Measurements from ENCODE around the gene SELENOW.
A peak's percentile ranks its signal among the peaks of the same experiment; 100 is the strongest.
"Not testable (repeated sequence)": the region's sequence is repeated elsewhere in the genome, so short reads cannot be mapped to it uniquely, and the experiment has no call there.

SELENOW gene

DNA sequence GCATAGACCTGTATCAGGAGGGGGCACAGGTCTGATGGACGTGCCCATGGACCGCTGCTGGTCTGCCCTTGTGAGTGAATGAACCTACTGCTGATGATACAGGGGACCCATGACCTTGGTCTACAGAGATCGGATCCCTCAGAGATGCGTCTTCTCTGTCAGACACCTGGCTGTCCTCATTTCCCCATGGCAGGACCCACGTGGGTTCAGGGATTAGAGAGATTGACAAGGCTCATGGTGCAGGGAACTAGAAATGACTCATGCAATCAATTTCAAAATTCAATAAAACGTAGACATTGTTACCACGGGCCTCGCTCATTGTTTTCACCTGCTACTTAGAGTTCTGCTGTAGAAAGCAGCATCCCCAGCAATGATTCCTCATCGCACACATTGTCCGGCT is 26.8 kb downstream of the SELENOW start:
- no peak for DNase-seq (ENCODE audit: extremely low read depth, insufficient read length)
- Histone ChIP-seq H3K4me3 (replicated peaks; ENCODE audit: low read depth, low read length) (no peak overlapping the region), H3K27me3 (replicated peaks; ENCODE audit: control insufficient read depth, insufficient read depth, low read length) (no peaks in the 10 kb centered on the region), H3K36me3 (ENCODE audit: control insufficient read depth, insufficient read depth, low read length) (no peaks in the 10 kb centered on the region)
- TF ChIP-seq, protein P1, sequence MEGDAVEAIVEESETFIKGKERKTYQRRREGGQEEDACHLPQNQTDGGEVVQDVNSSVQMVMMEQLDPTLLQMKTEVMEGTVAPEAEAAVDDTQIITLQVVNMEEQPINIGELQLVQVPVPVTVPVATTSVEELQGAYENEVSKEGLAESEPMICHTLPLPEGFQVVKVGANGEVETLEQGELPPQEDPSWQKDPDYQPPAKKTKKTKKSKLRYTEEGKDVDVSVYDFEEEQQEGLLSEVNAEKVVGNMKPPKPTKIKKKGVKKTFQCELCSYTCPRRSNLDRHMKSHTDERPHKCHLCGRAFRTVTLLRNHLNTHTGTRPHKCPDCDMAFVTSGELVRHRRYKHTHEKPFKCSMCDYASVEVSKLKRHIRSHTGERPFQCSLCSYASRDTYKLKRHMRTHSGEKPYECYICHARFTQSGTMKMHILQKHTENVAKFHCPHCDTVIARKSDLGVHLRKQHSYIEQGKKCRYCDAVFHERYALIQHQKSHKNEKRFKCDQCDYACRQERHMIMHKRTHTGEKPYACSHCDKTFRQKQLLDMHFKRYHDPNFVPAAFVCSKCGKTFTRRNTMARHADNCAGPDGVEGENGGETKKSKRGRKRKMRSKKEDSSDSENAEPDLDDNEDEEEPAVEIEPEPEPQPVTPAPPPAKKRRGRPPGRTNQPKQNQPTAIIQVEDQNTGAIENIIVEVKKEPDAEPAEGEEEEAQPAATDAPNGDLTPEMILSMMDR (IDR thresholded peaks at IDR 0.05; ENCODE audit: insufficient read depth, low read length, poor library complexity, severe bottlenecking), result no peak

DNA sequence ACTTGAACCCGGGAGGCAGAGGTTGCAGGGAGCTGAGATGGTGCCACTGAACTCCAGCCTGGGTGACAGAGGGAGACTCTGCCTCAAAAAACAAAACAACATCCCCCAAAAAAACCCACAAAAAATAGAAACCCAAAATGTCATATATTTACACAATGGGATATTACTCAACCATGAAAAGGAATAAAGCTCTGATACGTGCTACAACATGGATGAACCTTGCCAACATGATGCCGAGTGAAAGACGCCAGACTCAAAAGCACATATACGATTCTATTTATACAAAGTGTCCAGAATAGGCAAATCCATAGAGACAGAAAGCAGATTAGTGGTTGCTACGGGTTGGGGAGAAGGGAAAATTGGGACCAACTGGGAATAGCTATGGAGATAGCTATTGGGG is 27.9 kb downstream of the SELENOW start:
- TF ChIP-seq, protein P1 (IDR thresholded peaks at IDR 0.05; ENCODE audit: insufficient read depth, low read length, poor library complexity, severe bottlenecking), result no peak
- Histone ChIP-seq H3K27me3 (replicated peaks; ENCODE audit: control insufficient read depth, insufficient read depth, low read length) (no peaks in the 10 kb centered on the region), H3K36me3 (ENCODE audit: control insufficient read depth, insufficient read depth, low read length) (no peaks in the 10 kb centered on the region), H3K4me3 (replicated peaks; ENCODE audit: low read depth, low read length) (no peak overlapping the region)
- no peak for DNase-seq (ENCODE audit: extremely low read depth, insufficient read length)

DNA sequence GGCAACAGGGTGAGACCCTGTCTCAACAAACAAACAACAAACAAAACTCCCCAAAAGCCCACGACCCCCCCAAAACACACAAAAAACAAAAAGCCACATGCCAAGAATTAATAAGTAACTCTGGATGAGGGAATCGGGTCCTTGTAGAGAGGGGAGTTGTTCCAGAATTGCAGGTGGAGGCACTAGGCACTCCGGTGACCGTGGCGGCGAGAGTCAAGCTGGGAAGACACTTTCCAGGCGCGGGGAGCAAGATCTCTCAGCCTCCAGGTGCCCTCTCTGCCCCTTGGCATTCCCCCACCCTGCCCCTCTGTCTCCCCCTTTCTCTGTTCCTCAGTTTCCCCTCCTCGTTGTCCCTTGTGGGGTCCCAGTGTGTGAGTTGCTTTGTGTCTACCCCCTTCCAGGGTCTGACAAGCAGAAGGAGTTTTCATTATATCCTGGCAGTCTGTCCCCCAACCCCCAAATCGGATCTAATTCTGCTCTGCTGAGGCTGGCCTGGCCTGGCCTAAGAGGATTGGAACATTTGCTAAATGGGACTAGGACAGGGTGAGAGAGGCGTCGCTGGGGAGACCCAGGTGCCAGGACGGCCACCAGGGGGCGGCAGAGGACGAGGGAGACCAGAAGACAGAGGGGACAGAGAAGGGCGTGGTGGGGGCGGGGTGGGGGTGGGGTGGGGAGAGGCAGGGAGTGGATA is 34.9 kb downstream of the SELENOW start:
- DNase-seq (ENCODE audit: extremely low read depth, insufficient read length), result peak; percentile 56
- TF ChIP-seq, protein P1 (IDR thresholded peaks at IDR 0.05; ENCODE audit: insufficient read depth, low read length, poor library complexity, severe bottlenecking), result peak; percentile 69
- Histone ChIP-seq H3K27me3 (replicated peaks; ENCODE audit: control insufficient read depth, insufficient read depth, low read length) (no peaks in the 10 kb centered on the region), H3K36me3 (ENCODE audit: control insufficient read depth, insufficient read depth, low read length) (no peaks in the 10 kb centered on the region), H3K4me3 (replicated peaks; ENCODE audit: low read depth, low read length) (no peak overlapping the region)

DNA sequence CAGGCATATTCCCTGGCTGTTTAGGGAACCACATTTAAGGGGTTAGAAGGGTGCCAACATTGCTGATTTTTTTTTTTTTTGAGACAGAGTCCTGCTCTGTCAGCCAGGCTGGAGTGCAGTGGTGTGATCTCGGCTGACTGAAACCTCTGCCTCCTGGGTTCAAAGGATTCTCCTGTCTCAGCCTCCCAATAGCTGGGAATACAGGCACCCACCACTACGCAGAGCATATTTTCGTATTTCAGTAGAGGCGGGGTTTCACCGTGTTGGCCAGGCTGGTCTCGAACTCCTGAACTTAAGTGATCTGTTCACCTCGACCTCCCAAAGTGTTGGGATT is 35.5 kb downstream of the SELENOW start:
- no peaks in the 10 kb centered on the region for H3K27me3 ChIP-seq (replicated peaks; ENCODE audit: control insufficient read depth, insufficient read depth, low read length)
- no peaks in the 10 kb centered on the region for H3K36me3 ChIP-seq (ENCODE audit: control insufficient read depth, insufficient read depth, low read length)
- TF ChIP-seq, protein P1 (IDR thresholded peaks at IDR 0.05; ENCODE audit: insufficient read depth, low read length, poor library complexity, severe bottlenecking), result no peak
- DNase-seq (ENCODE audit: extremely low read depth, insufficient read length), result no peak
- H3K4me3 ChIP-seq (replicated peaks; ENCODE audit: low read depth, low read length), result no peak overlapping the region

DNA sequence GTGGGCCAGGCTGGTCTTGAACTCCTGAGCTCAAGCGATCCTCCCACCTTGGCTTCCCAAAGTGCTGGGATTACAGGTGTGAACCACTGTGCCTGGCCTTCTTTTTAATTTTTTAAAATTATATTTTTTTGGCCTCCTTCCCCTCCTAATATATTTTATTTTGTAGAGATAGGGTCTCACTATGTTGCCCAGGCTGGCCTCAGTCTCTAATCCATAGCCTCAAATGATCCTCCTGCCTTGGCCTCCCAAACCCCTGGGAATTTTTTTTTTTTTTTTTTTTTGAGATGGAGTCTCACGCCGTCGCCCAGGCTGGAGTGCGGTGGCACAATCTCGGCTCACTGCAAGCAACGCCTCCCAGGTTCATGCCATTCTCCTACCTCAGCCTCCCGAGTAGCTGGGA is 37.8 kb downstream of the SELENOW start:
- not testable (repeated sequence) for H3K27me3 ChIP-seq (replicated peaks; ENCODE audit: control insufficient read depth, insufficient read depth, low read length); H3K4me3 ChIP-seq (replicated peaks; ENCODE audit: low read depth, low read length); DNase-seq (ENCODE audit: extremely low read depth, insufficient read length); H3K36me3 ChIP-seq (ENCODE audit: control insufficient read depth, insufficient read depth, low read length)

DNA sequence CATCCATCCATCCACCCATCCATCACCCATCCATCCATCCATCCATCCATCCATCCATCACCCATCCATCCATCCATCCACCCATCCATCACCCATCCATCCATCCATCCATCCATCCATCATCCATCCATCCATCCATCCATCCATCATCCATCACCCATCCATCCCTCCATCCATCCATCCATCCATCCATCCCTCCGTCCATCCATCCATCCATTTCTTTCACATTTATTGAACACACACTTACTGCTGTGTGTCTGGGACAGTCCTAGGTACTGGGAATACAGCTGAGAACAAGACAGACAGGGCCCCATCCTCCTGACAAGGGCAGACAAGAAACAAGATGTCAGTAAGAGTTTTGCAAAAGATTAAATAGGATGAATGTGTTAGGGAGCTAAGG is 39.7 kb downstream of the SELENOW start:
- not testable (repeated sequence) for DNase-seq (ENCODE audit: extremely low read depth, insufficient read length); H3K27me3 ChIP-seq (replicated peaks; ENCODE audit: control insufficient read depth, insufficient read depth, low read length); H3K36me3 ChIP-seq (ENCODE audit: control insufficient read depth, insufficient read depth, low read length); H3K4me3 ChIP-seq (replicated peaks; ENCODE audit: low read depth, low read length)

DNA sequence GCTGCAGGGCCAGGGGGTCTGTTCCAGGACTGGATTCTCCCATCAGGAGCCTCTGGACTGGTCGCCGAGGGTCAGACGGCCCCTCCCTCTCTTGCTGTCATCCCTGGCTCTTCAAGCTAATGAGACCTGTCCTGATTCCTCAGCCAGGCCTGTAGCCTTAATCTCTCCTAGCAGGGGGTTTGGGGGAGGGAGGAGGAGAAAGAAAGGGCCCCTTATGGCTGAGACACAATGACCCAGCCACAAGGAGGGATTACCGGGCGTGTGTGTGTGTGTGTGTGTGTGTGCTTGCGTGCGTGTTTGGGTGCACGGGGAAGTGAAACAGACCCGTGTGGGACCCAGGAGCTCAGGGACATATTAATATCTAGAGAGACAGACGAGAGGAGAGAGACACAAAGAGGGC is 41.4 kb downstream of the SELENOW start:
- Histone ChIP-seq H3K27me3 (replicated peaks; ENCODE audit: control insufficient read depth, insufficient read depth, low read length) (peaks cover 3% of the 10 kb centered on the region), H3K36me3 (ENCODE audit: control insufficient read depth, insufficient read depth, low read length) (no peaks in the 10 kb centered on the region), H3K4me3 (replicated peaks; ENCODE audit: low read depth, low read length) (no peak overlapping the region)
- DNase-seq (ENCODE audit: extremely low read depth, insufficient read length), result no peak
- TF ChIP-seq, protein P1 (IDR thresholded peaks at IDR 0.05; ENCODE audit: insufficient read depth, low read length, poor library complexity, severe bottlenecking), result no peak
